SU-DHL-6 (cell line): Measurements from ENCODE around the gene ITGB4.

Experiments
- H2AFZ ChIP-seq: fragments of 200-600 bp; sonication (generic); 2 replicates; pipeline ENCODE4 v1.6.1; 2014; ENCODE audit warnings: low read depth, mild to moderate bottlenecking, moderate library complexity, mixed read lengths, antibody characterized with exemption, low read length; ENCODE audit not compliant: severe bottlenecking
- H3F3A ChIP-seq: fragments of 200-600 bp; shearing (Covaris generic); 2 replicates; pipeline ENCODE4 v1.6.0; 2016; ENCODE audit warnings: antibody characterized with exemption, mild to moderate bottlenecking; ENCODE audit not compliant: insufficient read depth
- H3K27ac ChIP-seq: fragments of 200-600 bp; sonication (generic); 2 replicates; pipeline ENCODE4 v1.5.1; 2016; ENCODE audit warnings: low read depth, mild to moderate bottlenecking, low read length, moderate library complexity, mixed read lengths
- H3K27me3 ChIP-seq: fragments of 200-600 bp; sonication (generic), shearing (Covaris generic); 2 replicates; pipeline ENCODE4 v1.6.0; 2014; ENCODE audit warnings: mild to moderate bottlenecking, low read length
- H3K36me3 ChIP-seq: fragments of 200-600 bp; sonication (generic); 2 replicates; pipeline ENCODE4 v1.6.1; 2014; ENCODE audit warnings: mild to moderate bottlenecking, low read length, mixed read lengths
- H3K4me2 ChIP-seq: fragments of 300-600, 200-600 bp; shearing (Covaris generic), sonication (generic); 2 replicates; pipeline ENCODE4 v1.6.0; 2014; ENCODE audit warnings: low read length, low read depth, mild to moderate bottlenecking; ENCODE audit not compliant: poor library complexity, severe bottlenecking
- H3K4me3 ChIP-seq: fragments of 200-600 bp; sonication (generic); 2 replicates; pipeline ENCODE4 v1.5.1; 2014; ENCODE audit warnings: antibody characterized with exemption, low read length, mild to moderate bottlenecking, mixed read lengths; ENCODE audit not compliant: insufficient read depth, poor library complexity, severe bottlenecking
- H3K79me2 ChIP-seq: fragments of 200-600 bp; sonication (generic); 2 replicates; pipeline ENCODE4 v1.6.1; 2014; ENCODE audit warnings: mild to moderate bottlenecking, low read length, moderate library complexity; ENCODE audit not compliant: insufficient read depth
- H3K9ac ChIP-seq: fragments of 200-600 bp; sonication (generic); 2 replicates; pipeline ENCODE4 v1.7.0; 2014; ENCODE audit warnings: mild to moderate bottlenecking, low read length
- H3K9me2 ChIP-seq: fragments of 200-600 bp; sonication (generic); replicated peaks from 2 replicates; pipeline ENCODE4 v1.6.1; 2014; ENCODE audit warnings: low read length; ENCODE audit not compliant: insufficient read depth
- H3K9me3 ChIP-seq: fragments of 200-600 bp; sonication (generic); 2 replicates; pipeline ENCODE4 v1.6.1; 2014; ENCODE audit warnings: low read length, mixed read lengths; ENCODE audit not compliant: insufficient read depth
- H4K20me1 ChIP-seq: fragments of 200-600 bp; sonication (generic); 2 replicates; pipeline ENCODE4 v1.6.1; 2014; ENCODE audit warnings: low read depth, mild to moderate bottlenecking, antibody characterized with exemption, low read length, moderate library complexity, mixed read lengths
- EZH2phosphoT487 ChIP-seq: fragments of 200-600 bp; sonication (generic), shearing (Covaris generic); conservative IDR thresholded peaks from 2 replicates; pipeline ENCODE4 v1.6.1; 2018; ENCODE audit warnings: mild to moderate bottlenecking, antibody characterized with exemption, low read length, moderate library complexity, mixed read lengths
- TF ChIP-seq, protein P1 (sequence below): fragments of 200-600 bp; sonication (generic); IDR thresholded peaks from one replicate; pipeline ENCODE4 v1.5.1; 2017; ENCODE audit warnings: antibody characterized with exemption, mild to moderate bottlenecking, low read length, moderate library complexity; ENCODE audit not compliant: insufficient read depth, poor library complexity, severe bottlenecking

ITGB4 gene

DNA sequence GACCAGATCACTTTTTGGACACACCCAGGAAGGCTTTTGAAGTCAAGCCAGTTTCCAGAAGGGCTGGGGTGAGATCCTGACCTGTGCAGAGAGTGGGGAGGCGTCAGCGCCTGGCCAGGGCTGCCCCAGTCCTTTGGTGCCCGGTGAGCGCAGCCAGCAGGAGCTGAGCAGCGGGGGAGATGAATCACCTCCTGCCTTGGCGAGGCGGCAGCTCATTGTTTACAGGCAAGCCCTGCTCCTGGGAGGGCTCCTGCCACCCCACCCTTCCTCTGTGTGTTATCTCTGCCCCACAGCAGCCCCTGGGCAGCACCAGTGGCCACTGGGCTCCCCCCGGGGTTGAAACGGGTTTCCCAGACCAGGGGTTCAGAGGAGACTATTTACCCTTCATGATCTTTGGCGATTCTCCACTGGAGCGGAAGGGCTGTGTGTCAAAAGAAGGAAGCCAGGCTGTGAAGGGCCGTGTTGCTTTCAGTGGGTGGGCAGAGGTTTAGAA is 14.1 kb upstream of the ITGB4 start:
- Histone ChIP-seq H2AFZ (no peak overlapping the region), H3F3A (no peaks in the 10 kb centered on the region), H4K20me1 (no peaks in the 10 kb centered on the region), H3K36me3 (no peaks in the 10 kb centered on the region), H3K9me3 (no peaks in the 10 kb centered on the region), H3K4me3 (no peak overlapping the region), H3K27me3 (no peaks in the 10 kb centered on the region), H3K9me2 (no peaks in the 10 kb centered on the region), H3K79me2 (no peaks in the 10 kb centered on the region), H3K4me2 (no peak overlapping the region), H3K9ac (no peak overlapping the region), H3K27ac (no peak overlapping the region)
- TF ChIP-seq EZH2phosphoT487: no peak
- TF ChIP-seq, protein P1, sequence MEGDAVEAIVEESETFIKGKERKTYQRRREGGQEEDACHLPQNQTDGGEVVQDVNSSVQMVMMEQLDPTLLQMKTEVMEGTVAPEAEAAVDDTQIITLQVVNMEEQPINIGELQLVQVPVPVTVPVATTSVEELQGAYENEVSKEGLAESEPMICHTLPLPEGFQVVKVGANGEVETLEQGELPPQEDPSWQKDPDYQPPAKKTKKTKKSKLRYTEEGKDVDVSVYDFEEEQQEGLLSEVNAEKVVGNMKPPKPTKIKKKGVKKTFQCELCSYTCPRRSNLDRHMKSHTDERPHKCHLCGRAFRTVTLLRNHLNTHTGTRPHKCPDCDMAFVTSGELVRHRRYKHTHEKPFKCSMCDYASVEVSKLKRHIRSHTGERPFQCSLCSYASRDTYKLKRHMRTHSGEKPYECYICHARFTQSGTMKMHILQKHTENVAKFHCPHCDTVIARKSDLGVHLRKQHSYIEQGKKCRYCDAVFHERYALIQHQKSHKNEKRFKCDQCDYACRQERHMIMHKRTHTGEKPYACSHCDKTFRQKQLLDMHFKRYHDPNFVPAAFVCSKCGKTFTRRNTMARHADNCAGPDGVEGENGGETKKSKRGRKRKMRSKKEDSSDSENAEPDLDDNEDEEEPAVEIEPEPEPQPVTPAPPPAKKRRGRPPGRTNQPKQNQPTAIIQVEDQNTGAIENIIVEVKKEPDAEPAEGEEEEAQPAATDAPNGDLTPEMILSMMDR: no peak

GRCh38 chr17:75712446-75712845 is 8.8 kb upstream of the ITGB4 start:
- TF ChIP-seq, protein P1: no peak
- TF ChIP-seq EZH2phosphoT487: no peak
- Histone ChIP-seq H3F3A (no peaks in the 10 kb centered on the region), H3K27ac (no peak overlapping the region), H3K79me2 (no peaks in the 10 kb centered on the region), H3K36me3 (no peaks in the 10 kb centered on the region), H3K9me2 (no peaks in the 10 kb centered on the region), H3K27me3 (no peaks in the 10 kb centered on the region), H3K9me3 (no peaks in the 10 kb centered on the region), H3K4me3 (no peak overlapping the region), H3K4me2 (no peak overlapping the region), H3K9ac (no peak overlapping the region), H4K20me1 (no peaks in the 10 kb centered on the region), H2AFZ (no peak overlapping the region)

DNA sequence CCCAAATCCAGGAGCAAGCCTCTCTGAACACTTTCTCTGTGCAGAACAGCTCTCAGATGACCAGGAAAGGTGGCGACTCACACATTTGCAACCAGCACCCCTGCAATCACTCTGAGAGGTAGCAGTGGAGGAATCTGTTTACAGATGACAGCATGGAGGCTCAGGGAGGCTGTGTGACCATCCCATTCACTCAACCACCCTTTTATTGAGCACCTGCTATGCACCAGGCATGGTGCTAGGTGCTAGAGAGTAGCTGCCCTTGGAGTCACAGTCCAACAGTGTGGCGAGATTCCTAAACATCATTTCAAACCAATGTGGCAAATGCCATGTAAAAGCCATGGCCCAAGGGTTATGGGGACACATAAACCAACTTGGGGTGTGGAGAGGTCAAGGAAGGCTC is 1.5 kb upstream of the ITGB4 start:
- H2AFZ ChIP-seq: no peak overlapping the region
- no peak overlapping the region for H3K27ac ChIP-seq
- no peaks in the 10 kb centered on the region for H4K20me1 ChIP-seq
- H3K79me2 ChIP-seq: no peaks in the 10 kb centered on the region
- H3K9me3 ChIP-seq: no peaks in the 10 kb centered on the region
- H3K9ac ChIP-seq: no peak overlapping the region
- no peak overlapping the region for H3K4me3 ChIP-seq
- no peaks in the 10 kb centered on the region for H3K9me2 ChIP-seq
- H3K4me2 ChIP-seq: no peak overlapping the region
- no peaks in the 10 kb centered on the region for H3F3A ChIP-seq
- H3K36me3 ChIP-seq: no peaks in the 10 kb centered on the region
- TF ChIP-seq, protein P1: no peak
- TF ChIP-seq EZH2phosphoT487: no peak
- no peaks in the 10 kb centered on the region for H3K27me3 ChIP-seq
